IPS-NIHi11 (cell line): ENCODE results near the gene TEFM.
"Not testable (repeated sequence)": the region's sequence is repeated elsewhere in the genome, so short reads cannot be mapped to it uniquely, and the experiment has no call there.

Experiments
- DNase-seq: peaks from one replicate; pipeline ENCODE4 v3.0.0; 2012; ENCODE audit warnings: mixed read lengths, low spot score

Gene TEFM

GRCh38 chr17:30906101-30906911 is at the start of gene TEFM:
TEFM (minus strand) TSS chr17:30906238; CDS start chr17:30906198, 40 bp downstream.
- DNase-seq, result peak; percentile 95

GRCh38 chr17:30954046-30954830 is 48.2 kb upstream of the TEFM start:
- peak; percentile 3 for DNase-seq

GRCh38 chr17:30952638-30953393 is 46.8 kb upstream of the TEFM start:
- DNase-seq, result peak; percentile 3

GRCh38 chr17:30950669-30951399 is 44.8 kb upstream of the TEFM start:
- no peak for DNase-seq

- DNase-seq, result no peak
Observed at GRCh38 chr17:30950189-30950588, 44.2 kb upstream of the TEFM start.

GRCh38 chr17:30947796-30948195 is 41.8 kb upstream of the TEFM start:
- peak; percentile 4 for DNase-seq

GRCh38 chr17:30942308-30943079 is 36.5 kb upstream of the TEFM start:
- no peak for DNase-seq

GRCh38 chr17:30939051-30939689 is 33.1 kb upstream of the TEFM start:
- DNase-seq, result no peak

- no peak for DNase-seq
Observed at GRCh38 chr17:30933966-30934365, 27.9 kb upstream of the TEFM start.

GRCh38 chr17:30931582-30931981 is 25.5 kb upstream of the TEFM start:
- DNase-seq, result not testable (repeated sequence)

- no peak for DNase-seq
Observed at GRCh38 chr17:30930495-30930894, 24.5 kb upstream of the TEFM start.

GRCh38 chr17:30929861-30930260 is 23.8 kb upstream of the TEFM start:
- DNase-seq, result not testable (repeated sequence)

GRCh38 chr17:30929081-30929633 is 23.1 kb upstream of the TEFM start:
- no peak for DNase-seq

GRCh38 chr17:30928584-30928983 is 22.5 kb upstream of the TEFM start:
- DNase-seq, result no peak

- DNase-seq, result no peak
Observed at GRCh38 chr17:30927756-30928155, 21.7 kb upstream of the TEFM start.

GRCh38 chr17:30926516-30926915 is 20.5 kb upstream of the TEFM start:
- DNase-seq, result no peak

GRCh38 chr17:30924341-30924740 is 18.3 kb upstream of the TEFM start:
- DNase-seq, result no peak

GRCh38 chr17:30922235-30923030 is 16.4 kb upstream of the TEFM start:
- peak; percentile 41 for DNase-seq

GRCh38 chr17:30921544-30922196 is 15.6 kb upstream of the TEFM start, which contains the start of gene ADAP2:
ADAP2 (plus strand) TSS chr17:30921945; CDS start chr17:30922015, 70 bp downstream.
- DNase-seq, result peak; percentile 86
